H1 (cell line): ENCODE data around the gene IRGC. TPM values are rescaled to one million over a fixed set of nuclear protein-coding genes. Genes with fewer than 3 reads are reported as not detected.

Source experiments
- CTCF ChIA-PET: fragments of 300-600 bp; sonication (Branson Sonifier 250); formaldehyde crosslinking; loops from one replicate; lab custom pipeline; 2021; ENCODE audit not compliant: partially characterized antibody; lab: Charles Lee
- POLR2A ChIA-PET: fragments of 300-600 bp; sonication (Branson Sonifier 250); formaldehyde crosslinking; loops from one replicate; lab custom pipeline; 2021; ENCODE audit warnings: inconsistent platforms; ENCODE audit not compliant: partially characterized antibody; lab: Charles Lee
- DNase-seq, 2 experiments: peaks; one replicate each; pipeline versions ENCODE4 v3.0.0 to v3.0.0-alpha.2; 2010 to 2022; ENCODE audit warnings: low spot score in 2 of 2, low read depth in 1 of 2, mixed read lengths in 1 of 2
- FAIRE-seq: peaks from 2 replicates; lab custom pipeline; 2011; peaks lifted over from hg19 to GRCh38; lab: Jason Lieb, UNC
- H2AFZ ChIP-seq: 2 replicates; pipeline ENCODE4 v1.8.1; 2012; ENCODE audit warnings: low read length, inconsistent platforms
- H2AK5ac ChIP-seq: 2 replicates; pipeline ENCODE4 v1.6.1; 2013; ENCODE audit warnings: low read depth, low read length
- H2BK120ac ChIP-seq: replicated peaks from 2 replicates; pipeline ENCODE3; 2013; ENCODE audit warnings: low read depth, low read length, inconsistent platforms
- H2BK12ac ChIP-seq: 2 replicates; pipeline ENCODE4 v1.6.1; 2013; ENCODE audit warnings: low read depth, low read length
- H2BK15ac ChIP-seq: 2 replicates; pipeline ENCODE4 v1.6.1; 2013; ENCODE audit warnings: low read length
- H2BK20ac ChIP-seq: 2 replicates; pipeline ENCODE4 v1.6.1; 2013; ENCODE audit warnings: low read length
- H2BK5ac ChIP-seq: 2 replicates; pipeline ENCODE4 v1.6.1; 2013; ENCODE audit warnings: low read depth, low read length
- H3K14ac ChIP-seq: 2 replicates; pipeline ENCODE4 v1.6.1; 2013; ENCODE audit warnings: inconsistent platforms; ENCODE audit not compliant: insufficient read length
- H3K18ac ChIP-seq: 2 replicates; pipeline ENCODE4 v1.6.1; 2013; ENCODE audit warnings: low read length; ENCODE audit errors: extremely low read depth
- H3K23ac ChIP-seq: 2 replicates; pipeline ENCODE4 v1.6.1; 2013; ENCODE audit warnings: inconsistent platforms; ENCODE audit not compliant: insufficient read length
- H3K23me2 ChIP-seq: 2 replicates; pipeline ENCODE4 v1.6.1; 2013; ENCODE audit warnings: low read depth, low read length
- H3K27ac ChIP-seq: 2 replicates; pipeline ENCODE4 v1.6.1; 2011; ENCODE audit warnings: low read depth, low read length, inconsistent platforms
- H3K27me3 ChIP-seq, 4 experiments: replicated peaks in 1 of 4; 1 replicate in 1 of 4; 2 replicates in 3 of 4; pipeline versions ENCODE4 v1.6.1 to v1.8.1; 2011 to 2013; ENCODE audit warnings: low read length in 3 of 4, mild to moderate bottlenecking in 3 of 4, inconsistent platforms in 2 of 4, mixed read lengths in 2 of 4, moderate library complexity in 1 of 4; ENCODE audit not compliant: control insufficient read depth in 3 of 4, insufficient read depth in 3 of 4; ENCODE audit errors: extremely low read depth in 1 of 4
- H3K36me3 ChIP-seq, 4 experiments: 2 replicates each; pipeline versions ENCODE4 v1.6.1 to v1.8.1; 2011 to 2013; ENCODE audit warnings: mild to moderate bottlenecking in 4 of 4, low read length in 3 of 4, moderate library complexity in 2 of 4, control low read depth in 1 of 4, inconsistent platforms in 1 of 4; ENCODE audit not compliant: insufficient read depth in 4 of 4, control insufficient read depth in 2 of 4
- H3K4ac ChIP-seq: replicated peaks from 2 replicates; pipeline ENCODE3; 2013; ENCODE audit warnings: low read length, low read depth, mixed read lengths, inconsistent platforms; ENCODE audit not compliant: insufficient read length
- H3K4me1 ChIP-seq, 4 experiments: replicated peaks in 1 of 4; 1 replicate in 1 of 4; 2 replicates in 3 of 4; pipeline versions ENCODE4 v1.6.1 to v1.8.1; 2011 to 2013; ENCODE audit warnings: low read length in 3 of 4, inconsistent platforms in 2 of 4, mixed read lengths in 1 of 4; ENCODE audit not compliant: insufficient read depth in 4 of 4, control insufficient read depth in 3 of 4
- H3K4me2 ChIP-seq, 2 experiments: 2 replicates each; pipeline versions ENCODE4 v1.6.1 to v1.8.1; 2011 to 2013; ENCODE audit warnings: low read depth in 2 of 2, low read length in 2 of 2, control low read depth in 1 of 2, inconsistent platforms in 1 of 2, mild to moderate bottlenecking in 1 of 2; ENCODE audit not compliant: insufficient read depth in 1 of 2
- H3K4me3 ChIP-seq, 4 experiments: fragments of 200-600, 300-600 bp in 1 of 4; sonication (generic), shearing (Covaris generic), sonication (Bioruptor Twin) in 1 of 4; 2 replicates each; pipeline versions ENCODE4 v1.5.1 to v1.8.1; 2011 to 2016; ENCODE audit warnings: low read length in 4 of 4, low read depth in 3 of 4, control low read depth in 2 of 4, inconsistent platforms in 2 of 4, mild to moderate bottlenecking in 2 of 4, mixed read lengths in 1 of 4, moderate library complexity in 1 of 4; ENCODE audit not compliant: insufficient read depth in 2 of 4; ENCODE audit errors: extremely low read depth in 1 of 4
- H3K56ac ChIP-seq: replicated peaks from 2 replicates; pipeline ENCODE3; 2013; ENCODE audit warnings: low read depth, mild to moderate bottlenecking, mixed read lengths, low read length, inconsistent platforms; ENCODE audit not compliant: insufficient read length
- H3K79me1 ChIP-seq: 2 replicates; pipeline ENCODE4 v1.6.1; 2013; ENCODE audit warnings: low read depth, low read length, control low read depth
- H3K79me2 ChIP-seq, 2 experiments: 2 replicates each; pipeline versions ENCODE4 v1.6.1 to v1.8.1; 2012 to 2013; ENCODE audit warnings: low read length in 2 of 2, mild to moderate bottlenecking in 2 of 2, inconsistent platforms in 1 of 2; ENCODE audit not compliant: insufficient read depth in 2 of 2, control insufficient read depth in 1 of 2
- H3K9ac ChIP-seq, 4 experiments: replicated peaks in 1 of 4; 1 replicate in 1 of 4; 2 replicates in 3 of 4; pipeline versions ENCODE4 v1.6.1 to v1.8.1; 2011 to 2013; ENCODE audit warnings: low read depth in 3 of 4, low read length in 3 of 4, control low read depth in 2 of 4, mild to moderate bottlenecking in 2 of 4, moderate library complexity in 2 of 4, inconsistent platforms in 1 of 4; ENCODE audit errors: extremely low read depth in 1 of 4
- H3K9me3 ChIP-seq, 2 experiments: 2 replicates each; pipeline versions ENCODE4 v1.6.1 to v1.8.1; 2012 to 2013; ENCODE audit warnings: mild to moderate bottlenecking in 2 of 2, moderate library complexity in 2 of 2, control low read depth in 1 of 2, inconsistent platforms in 1 of 2, low read depth in 1 of 2, low read length in 1 of 2, mixed read lengths in 1 of 2; ENCODE audit not compliant: insufficient read depth in 2 of 2
- H4K20me1 ChIP-seq, 2 experiments: replicated peaks in 1 of 2; 2 replicates each; pipeline versions ENCODE3 to v1.8.1; 2011 to 2013; ENCODE audit warnings: inconsistent platforms in 2 of 2, low read length in 2 of 2, mild to moderate bottlenecking in 1 of 2; ENCODE audit not compliant: insufficient read depth in 2 of 2, control insufficient read depth in 1 of 2
- H4K5ac ChIP-seq: 2 replicates; pipeline ENCODE4 v1.6.1; 2013; ENCODE audit warnings: low read length, low read depth, mixed read lengths, inconsistent platforms; ENCODE audit not compliant: insufficient read length
- H4K8ac ChIP-seq: 2 replicates; pipeline ENCODE4 v1.8.0; 2013; ENCODE audit warnings: mild to moderate bottlenecking, moderate library complexity, low read length, inconsistent platforms; ENCODE audit not compliant: insufficient read depth; ENCODE audit errors: extremely low read depth
- H4K91ac ChIP-seq: replicated peaks from 2 replicates; pipeline ENCODE3; 2013; ENCODE audit warnings: low read length, mixed read lengths, inconsistent platforms; ENCODE audit not compliant: insufficient read length
- NRF1 ChIP-seq: IDR thresholded peaks from 2 replicates; pipeline ENCODE4 v1.6.1; 2011; ENCODE audit warnings: mild to moderate bottlenecking, low read depth, low read length, improper control_type of control experiment
- POLR2A ChIP-seq, 2 experiments: IDR thresholded peaks; 1 replicate in 1 of 2; 2 replicates in 1 of 2; pipeline ENCODE4 v1.6.1; 2011; ENCODE audit warnings: low read depth in 2 of 2, low read length in 2 of 2, mild to moderate bottlenecking in 2 of 2; ENCODE audit errors: control extremely low read depth in 1 of 2
- POLR2AphosphoS5 ChIP-seq: IDR thresholded peaks from 2 replicates; pipeline ENCODE4 v1.6.1; 2011; ENCODE audit warnings: low read depth, low read length
- RNF2 ChIP-seq: fragments of 200-900, 300-1000 bp; sonication (generic); IDR thresholded peaks from 2 replicates; pipeline ENCODE4 v1.7.1; 2016; ENCODE audit warnings: borderline replicate concordance, low read depth, mild to moderate bottlenecking, antibody characterized with exemption, low read length; ENCODE audit not compliant: poor library complexity, severe bottlenecking; ENCODE audit errors: missing control alignments
- SP1 ChIP-seq: IDR thresholded peaks from 2 replicates; pipeline ENCODE4 v1.6.1; 2011; ENCODE audit warnings: low read depth, low read length
- SUZ12 ChIP-seq: fragments of 200-600 bp; sonication (generic); IDR thresholded peaks from 2 replicates; pipeline ENCODE4 v1.6.1; 2012; ENCODE audit warnings: mild to moderate bottlenecking, inconsistent platforms, low read length, moderate library complexity, mixed read lengths
- ZNF274 ChIP-seq: IDR thresholded peaks from 2 replicates; pipeline ENCODE4 v1.7.0; 2012; ENCODE audit warnings: low read length, borderline replicate concordance; ENCODE audit errors: extremely low read depth
- WGBS, 2 experiments: shearing (Covaris generic) in 1 of 2; methylation state at CpG; one replicate each; pipeline versions ENCODE4 v1.1.6 to v1.1.7; 2013 to 2015; ENCODE audit warnings: low lambda C conversion rate in 2 of 2, mixed read lengths in 2 of 2, inconsistent platforms in 1 of 2, low coverage in 1 of 2, missing lambda C conversion rate in 1 of 2; ENCODE audit not compliant: insufficient replicate concordance in 2 of 2, insufficient coverage in 1 of 2, insufficient read length in 1 of 2; ENCODE audit errors: extremely low coverage in 1 of 2, missing lambda C conversion rate in 1 of 2; 5-methylcytosine and 5-hydroxymethylcytosine counted together
- long read RNA-seq, 2 experiments: library from RNA in 1 of 2; library from capped mRNA in 1 of 2; stranded (forward); transcript quantifications; one replicate each; pipeline ENCODE4 v2.0.0, GENCODE V29; 2021; ENCODE audit warnings: inconsistent platforms in 1 of 2
- polyA minus RNA-seq, 3 experiments: library from RNA; depleted of rRNA, polyadenylated mRNA; stranded (reverse); fragments of >200 nt; gene quantifications; 1 replicate in 2 of 3; 2 replicates in 1 of 3; pipeline ENCODE4 v1.2.3, GENCODE V29; 2011
- polyA plus RNA-seq, 7 experiments: library from polyadenylated mRNA; depleted of rRNA in 3 of 7; stranded (reverse) in 5 of 7; unstranded in 2 of 7; fragments of >200 nt in 5 of 7; fragments of 200-250 nt in 2 of 7; gene quantifications; 1 replicate in 5 of 7; 2 replicates in 1 of 7; 4 replicates in 1 of 7; pipeline versions ENCODE4 v1.2.1 to v1.2.3, GENCODE V29; 2011 to 2013; ENCODE audit warnings: missing spikeins in 2 of 7, mixed read lengths in 2 of 7
- total RNA-seq: library from RNA; stranded (reverse); fragmentation: NEBNext Ultra II Directional; extraction: Animal tissue kit (Norgen Biotek cat#: 25700); gene quantifications from 2 replicates; pipeline ENCODE4 v1.2.1, GENCODE V29; 2021
- TF ChIP-seq, protein P1 (sequence below): IDR thresholded peaks from 2 replicates; pipeline ENCODE4 v1.6.1; 2012; ENCODE audit warnings: inconsistent platforms

The IRGC gene
- total RNA-seq (not detected in 2 replicates), polyA plus RNA-seq (2011; rRNA removed) (not detected in 2 replicates), polyA minus RNA-seq (2011; rRNA and poly(A)+ RNA removed) (not detected in 2 replicates)
- polyA plus RNA-seq (2011; cell fraction: cytosol; rRNA removed), result not detected
- polyA plus RNA-seq (2011; cell fraction: nucleus; rRNA removed), result not detected
- not detected in 4 replicates for polyA plus RNA-seq (2012, experiment 1 of 2)
- polyA plus RNA-seq (2012, experiment 2 of 2), result not detected
- polyA plus RNA-seq (2013, experiment 1 of 2), result not detected
- 0.06 TPM for polyA plus RNA-seq (2013, experiment 2 of 2)
- polyA minus RNA-seq (2011; cell fraction: cytosol; rRNA and poly(A)+ RNA removed), result not detected
- not detected for polyA minus RNA-seq (2011; cell fraction: nucleus; rRNA and poly(A)+ RNA removed)
- long read RNA-seq, experiment 1, result 0 reads
- long read RNA-seq, experiment 2, result 0 reads

GRCh38 chr19:43715776-43716175, at the start of gene IRGC:
TSS of gene IRGC (plus strand) at chr19:43716076. CDS start at chr19:43718559, 2,483 bp downstream.
- no peaks in the 10 kb centered on the region for H3K36me3 ChIP-seq
- no peak within 1 kb of the TSS for H2AK5ac ChIP-seq
- no peaks in the 10 kb centered on the region for H3K79me1 ChIP-seq
- H3K4me2 ChIP-seq, result no peak within 1 kb of the TSS
- H4K5ac ChIP-seq, result no peak within 1 kb of the TSS
- 0 out of 2 replicates have a peak within 1 kb of the TSS, but pooled peaks have one; percentile 9 for H2AFZ ChIP-seq
- CTCF ChIA-PET, result interaction anchor here (0.6 to 1.8 kb wide), 4 partner anchors 16 to 69 kb away, joined by 3 to 10 read pairs (median 4); no protein-coding TSS in a partner anchor
- no peak within 1 kb of the TSS for H3K4me3 ChIP-seq
- H2BK5ac ChIP-seq, result no peak within 1 kb of the TSS
- no peaks in the 10 kb centered on the region for H4K20me1 ChIP-seq
- no peak within 1 kb of the TSS for H3K14ac ChIP-seq
- H3K4me1 ChIP-seq, result no peaks in the 10 kb centered on the region
- POLR2A ChIA-PET, result interaction anchor here (1.3 to 1.4 kb wide), 2 partner anchors 12 to 28 kb away, joined by 3 to 4 read pairs; no protein-coding TSS in a partner anchor
- TF ChIP-seq NRF1, result no peak
- no peak for TF ChIP-seq ZNF274
- TF ChIP-seq, protein P1, sequence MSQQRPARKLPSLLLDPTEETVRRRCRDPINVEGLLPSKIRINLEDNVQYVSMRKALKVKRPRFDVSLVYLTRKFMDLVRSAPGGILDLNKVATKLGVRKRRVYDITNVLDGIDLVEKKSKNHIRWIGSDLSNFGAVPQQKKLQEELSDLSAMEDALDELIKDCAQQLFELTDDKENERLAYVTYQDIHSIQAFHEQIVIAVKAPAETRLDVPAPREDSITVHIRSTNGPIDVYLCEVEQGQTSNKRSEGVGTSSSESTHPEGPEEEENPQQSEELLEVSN, result no peak
- TF ChIP-seq POLR2AphosphoS5, result no peak
- TF ChIP-seq RNF2, result no peak
- TF ChIP-seq SUZ12, result no peak
- no peak for TF ChIP-seq POLR2A (IDR thresholded peaks at IDR 0.05; ENCODE audit: control extremely low read depth in 1 of 2, low read depth in 2 of 2, low read length in 2 of 2)
- no peak for TF ChIP-seq SP1
- TF ChIP-seq, all 59 proteins: peak for 0
- Histone ChIP-seq H3K56ac (no peak within 1 kb of the TSS), H2BK120ac (no peak within 1 kb of the TSS), H2BK20ac (no peak within 1 kb of the TSS), H3K27me3 (no peaks in the 10 kb centered on the region), H3K23me2 (no peaks in the 10 kb centered on the region), H3K9ac (no peak within 1 kb of the TSS), H3K23ac (no peak within 1 kb of the TSS), H3K9me3 (no peaks in the 10 kb centered on the region), H4K8ac (no peak within 1 kb of the TSS), H3K18ac (no peak within 1 kb of the TSS; the same call in 1 of the 2 replicates), H2BK15ac (no peak within 1 kb of the TSS), H3K79me2 (no peaks in the 10 kb centered on the region), H3K4ac (no peak within 1 kb of the TSS), H3K27ac (no peak within 1 kb of the TSS), H4K91ac (no peak within 1 kb of the TSS), H2BK12ac (no peak within 1 kb of the TSS)
- FAIRE-seq, result no peak
- no peak for DNase-seq
- WGBS, 2 experiments, result 63% methylated on average over 3 of the region's 4 CpGs; no CpG with 5 or more reads in 1 of the 2 experiments
